Measurements from ENCODE around the gene ZNF398.
A peak's percentile ranks its signal among the peaks of the same experiment; 100 is the strongest.

ZNF398 gene

GRCh38 chr7:149153346-149153745 lies 6.1 kb downstream of the ZNF398 start:
- DNase-seq: no peak

GRCh38 chr7:149154056-149154455 lies 6.8 kb downstream of the ZNF398 start:
- no peak for DNase-seq

- no peak for DNase-seq
These were observed 9.6 kb downstream of the ZNF398 start for GRCh38 chr7:149156898-149157297.

GRCh38 chr7:149161241-149161848 lies 14.1 kb downstream of the ZNF398 start:
- DNase-seq: no peak

- no peak for DNase-seq
These were observed 18.9 kb downstream of the ZNF398 start for GRCh38 chr7:149166142-149166541.

GRCh38 chr7:149166630-149167352 lies 19.5 kb downstream of the ZNF398 start:
- no peak for DNase-seq

GRCh38 chr7:149171892-149172533 lies 24.8 kb downstream of the ZNF398 start:
- DNase-seq: no peak

- no peak for DNase-seq
These were observed 25.3 kb downstream of the ZNF398 start for GRCh38 chr7:149172534-149172920.

GRCh38 chr7:149175150-149175549 lies 27.9 kb downstream of the ZNF398 start:
- no peak for DNase-seq

GRCh38 chr7:149179241-149179640 lies 32.0 kb downstream of the ZNF398 start:
- no peak for DNase-seq

GRCh38 chr7:149180722-149181449 lies 33.6 kb downstream of the ZNF398 start:
- no peak for DNase-seq

- no peak for DNase-seq
These were observed 34.2 kb downstream of the ZNF398 start for GRCh38 chr7:149181450-149181790.

GRCh38 chr7:149184274-149184673 lies 37.0 kb downstream of the ZNF398 start:
- no peak for DNase-seq

GRCh38 chr7:149188213-149188612 lies 41.0 kb downstream of the ZNF398 start:
- no peak for DNase-seq

- DNase-seq: no peak
These were observed 41.5 kb downstream of the ZNF398 start for GRCh38 chr7:149188637-149189259.

- DNase-seq: no peak
These were observed 44.6 kb downstream of the ZNF398 start for GRCh38 chr7:149191851-149192250.

GRCh38 chr7:149194799-149195179 lies 47.5 kb downstream of the ZNF398 start:
- DNase-seq: no peak

- peak; percentile 89 for DNase-seq
These were observed 48.2 kb downstream of the ZNF398 start, which contains the start of gene ZNF282 for GRCh38 chr7:149195180-149196150. ZNF282 (plus strand) TSS chr7:149195546; CDS start chr7:149195590, 44 bp downstream.

GRCh38 chr7:149196151-149196704 lies 49.0 kb downstream of the ZNF398 start:
- no peak for DNase-seq

GRCh38 chr7:149196705-149197171 lies 49.5 kb downstream of the ZNF398 start:
- DNase-seq: no peak

- no peak for DNase-seq
These were observed 50.4 kb downstream of the ZNF398 start for GRCh38 chr7:149197675-149198074.

All from midbrain (tissue), 1 donor.